Measurements from ENCODE around the gene HOXB4. TPM values are rescaled to one million over a fixed set of nuclear protein-coding genes. Genes with fewer than 3 reads are reported as not detected.

HOXB4 gene
- total and polyA plus RNA-seq, 2 donors (not counting 1 experiment from before 2014, with no cell fraction given) = 3.8 to 8.9 TPM

DNA sequence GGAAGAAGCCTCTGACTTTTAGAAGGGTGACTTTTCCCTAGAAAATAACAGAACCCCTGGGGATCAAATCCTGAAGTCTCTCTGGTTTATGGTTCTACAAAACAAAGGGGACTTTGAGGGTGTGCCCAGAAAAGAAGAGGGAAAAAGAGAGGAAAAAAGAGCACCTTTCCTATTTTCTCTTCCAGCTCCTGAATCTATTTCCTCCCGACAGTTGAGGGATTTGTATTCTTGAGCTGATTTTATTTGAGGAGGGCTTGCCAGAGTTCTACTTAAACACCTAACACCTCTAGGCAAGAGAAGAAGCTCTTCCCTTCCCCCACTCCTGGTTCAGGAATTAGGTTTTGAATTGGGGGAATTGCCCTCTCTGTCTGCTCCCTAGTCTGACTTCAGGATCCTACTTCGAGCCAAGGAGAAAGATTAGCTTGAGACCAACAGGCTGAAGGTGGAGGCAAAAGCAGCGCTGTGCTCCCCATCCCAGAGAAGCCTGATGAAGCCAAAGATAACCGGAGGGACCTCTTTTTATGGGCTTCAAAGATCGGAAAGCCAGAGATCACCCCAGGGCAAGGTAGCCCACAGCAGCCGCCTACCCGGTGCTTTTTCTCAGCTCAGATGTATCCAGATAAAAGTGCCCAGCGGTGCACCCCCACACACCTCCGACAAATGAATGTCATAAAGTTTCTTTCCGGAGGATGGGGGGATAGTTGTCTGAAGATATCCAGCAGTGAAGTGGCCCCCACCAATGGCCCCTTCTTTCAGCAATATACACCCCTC, 11.1 kb upstream of the HOXB4 start:
- H2AFZ ChIP-seq (ENCODE audit: low read length) = no peak overlapping the region

DNA sequence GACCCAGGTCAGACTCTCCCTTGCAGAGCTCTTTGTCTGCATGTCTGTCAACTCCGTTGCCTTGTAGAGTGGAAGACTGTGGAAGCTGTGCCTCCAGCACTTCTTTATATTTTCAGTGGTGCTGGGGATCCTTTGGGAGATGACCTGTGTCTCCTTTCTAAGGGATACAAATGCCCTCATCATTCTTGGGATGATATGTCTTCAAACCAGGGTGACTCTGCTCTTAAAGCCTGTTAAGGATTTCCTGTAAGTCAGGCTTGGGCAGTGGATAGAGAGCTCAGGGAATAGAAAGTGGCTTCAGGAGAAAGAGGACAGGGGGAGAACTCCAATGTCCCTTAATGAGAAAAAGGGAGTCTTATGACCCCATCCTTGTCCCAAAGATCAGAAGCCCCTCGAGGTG, 10.4 kb upstream of the HOXB4 start:
- DNase-seq (ENCODE audit: low read depth in 2 of 2) = peak in 1 of 2 donors; percentile 48
- peaks cover 5% of the 10 kb centered on the region for H3K36me3 ChIP-seq (ENCODE audit: control insufficient read depth, insufficient read depth, low read length)
- no peak overlapping the region for H2AFZ ChIP-seq (ENCODE audit: low read length)
- H3K4me1 ChIP-seq (ENCODE audit: control insufficient read depth, extremely low read depth, insufficient read depth, low read length) = peaks cover 6% of the 10 kb centered on the region
- no peak for TF ChIP-seq EZH2 (IDR thresholded peaks at IDR 0.05; ENCODE audit: low read length, missing control alignments)
- TF ChIP-seq, protein P1, sequence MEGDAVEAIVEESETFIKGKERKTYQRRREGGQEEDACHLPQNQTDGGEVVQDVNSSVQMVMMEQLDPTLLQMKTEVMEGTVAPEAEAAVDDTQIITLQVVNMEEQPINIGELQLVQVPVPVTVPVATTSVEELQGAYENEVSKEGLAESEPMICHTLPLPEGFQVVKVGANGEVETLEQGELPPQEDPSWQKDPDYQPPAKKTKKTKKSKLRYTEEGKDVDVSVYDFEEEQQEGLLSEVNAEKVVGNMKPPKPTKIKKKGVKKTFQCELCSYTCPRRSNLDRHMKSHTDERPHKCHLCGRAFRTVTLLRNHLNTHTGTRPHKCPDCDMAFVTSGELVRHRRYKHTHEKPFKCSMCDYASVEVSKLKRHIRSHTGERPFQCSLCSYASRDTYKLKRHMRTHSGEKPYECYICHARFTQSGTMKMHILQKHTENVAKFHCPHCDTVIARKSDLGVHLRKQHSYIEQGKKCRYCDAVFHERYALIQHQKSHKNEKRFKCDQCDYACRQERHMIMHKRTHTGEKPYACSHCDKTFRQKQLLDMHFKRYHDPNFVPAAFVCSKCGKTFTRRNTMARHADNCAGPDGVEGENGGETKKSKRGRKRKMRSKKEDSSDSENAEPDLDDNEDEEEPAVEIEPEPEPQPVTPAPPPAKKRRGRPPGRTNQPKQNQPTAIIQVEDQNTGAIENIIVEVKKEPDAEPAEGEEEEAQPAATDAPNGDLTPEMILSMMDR (conservative IDR thresholded peaks at IDR 0.05 in 1 of 2, IDR thresholded peaks at IDR 0.05 in 1 of 2; ENCODE audit: low read depth in 1 of 2, low read length in 2 of 2) = no peak
- peak overlapping the region; percentile 98 for H3K4me2 ChIP-seq (ENCODE audit: extremely low read depth, insufficient read depth, low read length)
- peak overlapping the region; percentile 83 to 98 (median 92) for H3K4me3 ChIP-seq (replicated peaks in 1 of 4; ENCODE audit: control extremely low read depth in 1 of 4, insufficient read depth in 1 of 4, low read depth in 3 of 4, low read length in 4 of 4)
- H3K79me2 ChIP-seq (ENCODE audit: control insufficient read depth, insufficient read depth, low read length) = peaks cover 100% of the 10 kb centered on the region
- no peaks in the 10 kb centered on the region for H3K9me3 ChIP-seq (ENCODE audit: control insufficient read depth, insufficient read depth, low read depth, low read length)
- no peaks in the 10 kb centered on the region for H3K27me3 ChIP-seq (ENCODE audit: control insufficient read depth, insufficient read depth, low read length)
- H3K9ac ChIP-seq (ENCODE audit: insufficient read depth, low read length) = peak overlapping the region; percentile 94
- no peaks in the 10 kb centered on the region for H4K20me1 ChIP-seq (ENCODE audit: control insufficient read depth, extremely low read depth, insufficient read depth, low read length)
- H3K27ac ChIP-seq (ENCODE audit: insufficient read depth, low read length) = peak overlapping the region; percentile 98

More for the DNA sequence above, 11.1 kb upstream of the HOXB4 start:
- peaks cover under 1% of the 10 kb centered on the region for H3K4me1 ChIP-seq (ENCODE audit: control insufficient read depth, extremely low read depth, insufficient read depth, low read length)
- H3K27me3 ChIP-seq (ENCODE audit: control insufficient read depth, insufficient read depth, low read length) = no peaks in the 10 kb centered on the region
- no peaks in the 10 kb centered on the region for H4K20me1 ChIP-seq (ENCODE audit: control insufficient read depth, extremely low read depth, insufficient read depth, low read length)
- no peaks in the 10 kb centered on the region for H3K9me3 ChIP-seq (ENCODE audit: control insufficient read depth, insufficient read depth, low read depth, low read length)
- H3K79me2 ChIP-seq (ENCODE audit: control insufficient read depth, insufficient read depth, low read length) = peaks cover 97% of the 10 kb centered on the region
- peaks cover 5% of the 10 kb centered on the region for H3K36me3 ChIP-seq (ENCODE audit: control insufficient read depth, insufficient read depth, low read length)
- peak overlapping the region; percentile 94 for H3K9ac ChIP-seq (ENCODE audit: insufficient read depth, low read length)
- TF ChIP-seq, protein P1 (conservative IDR thresholded peaks at IDR 0.05 in 1 of 2, IDR thresholded peaks at IDR 0.05 in 1 of 2; ENCODE audit: low read depth in 1 of 2, low read length in 2 of 2) = no peak
- TF ChIP-seq EZH2 (IDR thresholded peaks at IDR 0.05; ENCODE audit: low read length, missing control alignments) = no peak
- H3K4me3 ChIP-seq (replicated peaks in 1 of 4; ENCODE audit: control extremely low read depth in 1 of 4, insufficient read depth in 1 of 4, low read depth in 3 of 4, low read length in 4 of 4) = peak overlapping the region; percentile 83 to 98 (median 92)
- H3K27ac ChIP-seq (ENCODE audit: insufficient read depth, low read length) = peak overlapping the region; percentile 98
- H3K4me2 ChIP-seq (ENCODE audit: extremely low read depth, insufficient read depth, low read length) = peak overlapping the region; percentile 98
- peak in 1 of 2 donors; percentile 49 for DNase-seq (ENCODE audit: low read depth in 2 of 2)

DNA sequence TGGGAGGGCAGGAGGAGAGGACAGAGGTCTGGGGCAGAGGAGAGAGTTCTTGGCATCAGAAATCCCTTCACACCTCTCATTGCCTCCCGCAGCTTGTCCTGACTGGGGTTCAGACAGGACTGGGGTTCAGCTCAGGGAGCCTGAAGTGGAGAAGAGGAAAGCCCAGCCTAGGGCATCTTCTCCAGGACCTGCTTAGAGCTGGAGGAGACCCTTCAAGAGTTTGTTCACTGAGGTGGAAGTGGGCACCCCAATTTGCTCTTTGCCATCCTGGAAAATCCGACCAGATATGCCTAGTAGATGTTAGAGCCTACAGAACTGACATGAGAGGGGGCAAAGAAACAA, 9.9 kb upstream of the HOXB4 start:
- peak overlapping the region; percentile 83 to 98 (median 92) for H3K4me3 ChIP-seq (replicated peaks in 1 of 4; ENCODE audit: control extremely low read depth in 1 of 4, insufficient read depth in 1 of 4, low read depth in 3 of 4, low read length in 4 of 4)
- no peak overlapping the region for H2AFZ ChIP-seq (ENCODE audit: low read length)
- no peaks in the 10 kb centered on the region for H4K20me1 ChIP-seq (ENCODE audit: control insufficient read depth, extremely low read depth, insufficient read depth, low read length)
- peak overlapping the region; percentile 98 for H3K4me2 ChIP-seq (ENCODE audit: extremely low read depth, insufficient read depth, low read length)
- no peaks in the 10 kb centered on the region for H3K9me3 ChIP-seq (ENCODE audit: control insufficient read depth, insufficient read depth, low read depth, low read length)
- H3K36me3 ChIP-seq (ENCODE audit: control insufficient read depth, insufficient read depth, low read length) = peaks cover 5% of the 10 kb centered on the region
- TF ChIP-seq, protein P1 (conservative IDR thresholded peaks at IDR 0.05 in 1 of 2, IDR thresholded peaks at IDR 0.05 in 1 of 2; ENCODE audit: low read depth in 1 of 2, low read length in 2 of 2) = no peak
- TF ChIP-seq EZH2 (IDR thresholded peaks at IDR 0.05; ENCODE audit: low read length, missing control alignments) = no peak
- peaks cover 11% of the 10 kb centered on the region for H3K4me1 ChIP-seq (ENCODE audit: control insufficient read depth, extremely low read depth, insufficient read depth, low read length)
- peak overlapping the region; percentile 94 for H3K9ac ChIP-seq (ENCODE audit: insufficient read depth, low read length)
- peaks cover 100% of the 10 kb centered on the region for H3K79me2 ChIP-seq (ENCODE audit: control insufficient read depth, insufficient read depth, low read length)
- no peak for DNase-seq (ENCODE audit: low read depth in 2 of 2)
- peak overlapping the region; percentile 98 for H3K27ac ChIP-seq (ENCODE audit: insufficient read depth, low read length)
- no peaks in the 10 kb centered on the region for H3K27me3 ChIP-seq (ENCODE audit: control insufficient read depth, insufficient read depth, low read length)
